ENCODE measurements around the gene MAS1L.

MAS1L gene

DNA sequence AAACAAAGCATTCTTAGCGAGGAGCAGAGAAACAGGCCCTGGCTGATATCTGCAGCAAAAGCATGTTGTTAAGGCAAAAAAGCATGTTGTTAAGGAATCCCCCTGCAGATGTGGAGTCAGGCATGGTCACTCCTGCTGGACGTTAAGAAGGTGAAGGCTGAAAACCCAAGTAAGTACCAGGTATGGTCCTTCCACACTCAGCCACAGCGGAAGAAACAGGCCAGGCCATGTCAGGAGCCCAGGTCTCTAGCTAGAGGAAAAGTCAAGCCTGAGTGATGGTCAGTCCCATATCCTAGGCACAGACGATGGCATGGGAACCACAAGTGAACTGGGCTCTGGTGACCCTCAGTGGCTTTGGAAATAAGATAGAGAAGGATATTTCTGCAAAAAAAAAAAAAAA is 32.5 kb upstream of the MAS1L start:
- TF ChIP-seq ZFX (IDR thresholded peaks at IDR 0.05; ENCODE audit: borderline replicate concordance), result no peak
- no peak overlapping the region for H3K27ac ChIP-seq

DNA sequence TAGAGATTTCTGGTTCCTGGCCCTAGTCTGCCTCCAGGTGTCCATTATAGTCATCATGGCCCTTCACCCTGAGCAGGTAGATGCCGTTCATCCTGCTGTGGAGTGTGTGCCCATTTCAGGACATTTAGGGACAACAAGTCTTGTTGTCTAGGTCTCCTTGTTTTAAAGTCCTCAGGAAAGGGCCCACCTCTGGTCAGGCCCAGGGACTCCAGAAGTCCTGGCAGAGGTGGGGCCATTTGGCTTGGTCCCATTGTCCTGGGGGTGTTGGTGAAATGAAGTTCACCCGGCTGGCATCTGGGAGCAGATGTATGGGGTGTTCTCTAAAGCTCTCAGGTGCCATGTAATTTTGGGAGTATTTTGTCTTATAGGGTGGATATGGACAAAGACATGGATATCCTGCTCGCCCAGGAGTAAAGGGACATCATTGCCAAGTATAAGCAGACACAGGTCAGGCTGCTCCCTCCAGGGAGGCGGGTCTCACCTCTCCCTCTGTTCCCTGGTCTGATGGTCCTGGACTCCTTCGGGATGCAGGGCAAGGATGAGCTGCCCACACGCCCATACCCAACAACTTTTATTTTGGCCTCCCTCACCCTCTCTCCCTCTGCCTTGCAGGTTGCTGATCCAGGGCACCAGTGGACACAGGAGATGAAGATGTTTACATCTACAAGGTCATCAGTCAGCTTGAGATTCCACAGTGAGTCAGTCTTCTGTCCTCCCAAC is 31.7 kb upstream of the MAS1L start:
- no peak overlapping the region for H3K27ac ChIP-seq
- TF ChIP-seq, protein P1, sequence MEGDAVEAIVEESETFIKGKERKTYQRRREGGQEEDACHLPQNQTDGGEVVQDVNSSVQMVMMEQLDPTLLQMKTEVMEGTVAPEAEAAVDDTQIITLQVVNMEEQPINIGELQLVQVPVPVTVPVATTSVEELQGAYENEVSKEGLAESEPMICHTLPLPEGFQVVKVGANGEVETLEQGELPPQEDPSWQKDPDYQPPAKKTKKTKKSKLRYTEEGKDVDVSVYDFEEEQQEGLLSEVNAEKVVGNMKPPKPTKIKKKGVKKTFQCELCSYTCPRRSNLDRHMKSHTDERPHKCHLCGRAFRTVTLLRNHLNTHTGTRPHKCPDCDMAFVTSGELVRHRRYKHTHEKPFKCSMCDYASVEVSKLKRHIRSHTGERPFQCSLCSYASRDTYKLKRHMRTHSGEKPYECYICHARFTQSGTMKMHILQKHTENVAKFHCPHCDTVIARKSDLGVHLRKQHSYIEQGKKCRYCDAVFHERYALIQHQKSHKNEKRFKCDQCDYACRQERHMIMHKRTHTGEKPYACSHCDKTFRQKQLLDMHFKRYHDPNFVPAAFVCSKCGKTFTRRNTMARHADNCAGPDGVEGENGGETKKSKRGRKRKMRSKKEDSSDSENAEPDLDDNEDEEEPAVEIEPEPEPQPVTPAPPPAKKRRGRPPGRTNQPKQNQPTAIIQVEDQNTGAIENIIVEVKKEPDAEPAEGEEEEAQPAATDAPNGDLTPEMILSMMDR (IDR thresholded peaks at IDR 0.05), result no peak
- TF ChIP-seq ZFX (IDR thresholded peaks at IDR 0.05; ENCODE audit: borderline replicate concordance), result no peak

DNA sequence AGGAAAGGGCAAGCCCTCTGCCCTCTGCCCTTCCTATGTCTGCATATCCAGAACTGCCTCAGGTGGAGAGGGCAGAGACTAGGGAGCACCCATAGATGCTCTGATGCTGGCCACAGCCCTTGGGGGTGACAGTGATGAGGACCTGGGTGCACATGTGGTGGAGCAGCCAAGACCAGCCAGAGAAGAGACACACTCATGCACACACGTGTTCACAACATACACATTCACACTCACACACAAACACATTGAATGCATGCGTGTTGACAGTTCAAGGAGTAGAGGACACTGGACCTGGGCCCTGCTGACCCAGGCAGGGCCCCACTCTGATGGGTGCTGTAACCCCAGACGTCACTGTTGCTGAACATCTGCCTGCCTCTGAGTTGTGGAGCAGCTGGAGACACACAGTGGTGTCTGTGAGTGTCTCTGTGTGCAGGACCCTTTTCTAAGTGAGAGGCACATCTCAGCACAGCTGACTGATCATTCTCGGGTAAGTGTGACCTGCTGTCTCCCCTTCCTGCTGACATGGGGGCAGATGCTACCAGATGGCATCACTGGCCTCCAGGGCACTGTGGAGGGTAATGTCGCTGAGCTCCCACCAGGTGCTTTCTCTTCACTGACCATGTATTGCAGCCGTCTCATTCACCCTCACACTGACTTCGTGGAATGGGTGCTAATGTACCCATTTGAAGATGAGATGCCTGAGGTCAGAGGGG is 30.1 kb upstream of the MAS1L start:
- TF ChIP-seq ZFX (IDR thresholded peaks at IDR 0.05; ENCODE audit: borderline replicate concordance), result no peak
- TF ChIP-seq, protein P1 (IDR thresholded peaks at IDR 0.05), result no peak
- no peak overlapping the region for H3K27ac ChIP-seq

DNA sequence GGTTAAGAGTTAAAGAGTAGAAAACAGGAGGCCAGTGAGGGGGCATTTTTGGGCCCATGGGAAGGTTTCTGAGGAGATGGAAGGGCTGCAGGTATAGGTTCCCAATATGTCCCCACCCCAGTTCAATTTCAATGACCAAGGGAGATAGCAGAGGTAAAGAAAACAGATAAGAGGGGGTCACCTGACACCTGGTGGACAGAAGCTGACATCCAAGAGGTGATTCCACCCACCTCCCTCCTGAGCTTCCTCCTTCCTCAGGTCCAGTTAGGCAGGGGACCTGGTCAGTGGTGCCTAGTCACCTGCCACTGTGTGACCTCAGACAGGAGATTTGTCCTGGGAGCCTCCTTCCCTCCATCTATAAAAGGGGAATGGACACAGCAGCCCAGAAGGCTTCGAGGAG is 29.5 kb upstream of the MAS1L start:
- TF ChIP-seq, protein P1 (IDR thresholded peaks at IDR 0.05), result no peak
- no peak for TF ChIP-seq ZFX (IDR thresholded peaks at IDR 0.05; ENCODE audit: borderline replicate concordance)
- no peak overlapping the region for H3K27ac ChIP-seq

DNA sequence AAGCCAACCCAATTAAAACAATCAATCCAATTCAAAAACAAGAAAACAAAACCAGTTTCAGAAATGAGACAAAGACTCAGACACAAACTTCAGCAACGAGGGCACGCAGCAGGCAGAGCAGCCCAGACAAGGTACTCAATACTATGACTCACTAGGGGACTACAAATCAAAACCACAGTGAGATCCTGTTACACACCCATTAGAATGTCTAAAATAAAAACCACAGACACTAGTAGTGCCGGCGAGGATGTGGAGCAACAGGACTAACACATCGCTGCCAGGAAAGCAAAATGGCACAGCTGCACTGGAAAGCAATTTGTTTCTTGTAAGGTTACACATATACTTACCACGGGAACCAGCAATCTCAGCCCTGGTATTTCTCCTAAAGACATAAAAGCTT is 28.4 kb upstream of the MAS1L start:
- H3K27ac ChIP-seq, result no peak overlapping the region
- TF ChIP-seq, protein P1 (IDR thresholded peaks at IDR 0.05), result no peak
- no peak for TF ChIP-seq ZFX (IDR thresholded peaks at IDR 0.05; ENCODE audit: borderline replicate concordance)

DNA sequence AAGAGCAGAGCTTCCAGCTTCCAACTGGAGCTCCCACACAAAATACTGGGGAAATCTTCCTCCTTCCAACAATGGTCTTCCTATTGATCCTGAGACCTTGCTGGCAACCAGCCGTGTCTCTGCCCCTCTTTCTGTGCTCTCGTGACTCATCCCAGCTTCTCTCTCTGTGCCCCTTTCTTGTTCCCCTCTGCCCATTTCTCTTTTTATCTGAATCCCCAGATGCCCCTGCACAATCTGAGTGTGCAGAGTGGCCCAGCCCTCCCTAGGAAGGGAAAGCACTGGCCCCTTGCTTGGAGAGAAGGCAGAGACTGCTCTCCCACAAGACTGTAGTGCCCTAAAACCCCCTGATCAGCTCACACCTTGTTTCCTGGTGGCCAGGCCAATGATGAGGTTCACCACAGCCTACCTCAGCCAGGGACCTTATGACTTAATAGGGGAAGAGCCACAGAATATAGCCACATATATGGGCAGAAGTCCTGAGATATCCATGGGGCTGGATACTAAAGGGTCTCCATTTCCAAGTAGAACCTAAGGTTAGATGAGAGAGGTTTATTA is 23.1 kb upstream of the MAS1L start:
- TF ChIP-seq, protein P1 (IDR thresholded peaks at IDR 0.05), result no peak
- TF ChIP-seq ZFX (IDR thresholded peaks at IDR 0.05; ENCODE audit: borderline replicate concordance), result no peak
- H3K27ac ChIP-seq, result no peak overlapping the region

DNA sequence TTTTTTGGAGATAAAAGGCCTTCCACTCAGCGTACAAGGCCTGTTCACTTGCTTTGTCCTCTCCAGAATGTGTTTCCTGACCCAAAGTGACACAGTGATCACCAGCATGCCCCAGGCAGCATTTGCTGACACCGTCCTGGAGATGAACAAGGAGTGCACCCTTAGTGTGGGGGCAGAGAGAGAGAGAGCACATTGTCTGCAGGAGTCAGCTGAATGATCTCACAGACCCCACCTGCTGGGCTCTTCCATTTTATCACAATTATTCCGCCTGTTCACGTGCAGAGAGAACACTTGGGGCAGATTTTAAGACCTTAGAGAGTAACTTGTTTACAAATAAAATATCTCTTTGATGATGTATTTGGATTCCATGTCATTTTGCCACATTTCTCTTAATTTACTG is 22.4 kb upstream of the MAS1L start:
- TF ChIP-seq ZFX (IDR thresholded peaks at IDR 0.05; ENCODE audit: borderline replicate concordance), result no peak
- TF ChIP-seq, protein P1 (IDR thresholded peaks at IDR 0.05), result no peak

More for the DNA sequence above, 22.4 kb upstream of the MAS1L start:
- no peak overlapping the region for H3K27ac ChIP-seq
